GM19193 (cell line): Measurements from ENCODE around the gene EPOP.

Experiments
- POLR2A ChIP-seq: IDR thresholded peaks from 4 replicates; pipeline ENCODE4 v1.6.1; 2011; ENCODE audit not compliant: insufficient read depth, insufficient read length; ENCODE audit errors: extremely low read depth

EPOP gene

GRCh38 chr17:38669520-38669919 is 5.2 kb downstream of the EPOP start:
- TF ChIP-seq POLR2A = no peak

- no peak for TF ChIP-seq POLR2A
Measured at GRCh38 chr17:38667787-38668122, 7.0 kb downstream of the EPOP start.

- TF ChIP-seq POLR2A = no peak
Measured at GRCh38 chr17:38667099-38667786, 7.5 kb downstream of the EPOP start.

- no peak for TF ChIP-seq POLR2A
Measured at GRCh38 chr17:38663964-38664644, 10.7 kb downstream of the EPOP start.

GRCh38 chr17:38663125-38663751 is 11.5 kb downstream of the EPOP start:
- TF ChIP-seq POLR2A = no peak

- no peak for TF ChIP-seq POLR2A
Measured at GRCh38 chr17:38660097-38661025, 14.4 kb downstream of the EPOP start.

GRCh38 chr17:38659415-38659814 is 15.3 kb downstream of the EPOP start:
- TF ChIP-seq POLR2A = no peak

- TF ChIP-seq POLR2A = no peak
Measured at GRCh38 chr17:38658741-38659345, 15.9 kb downstream of the EPOP start.

GRCh38 chr17:38657824-38658740 is 16.7 kb downstream of the EPOP start:
- TF ChIP-seq POLR2A = no peak

GRCh38 chr17:38656959-38657823 is 17.6 kb downstream of the EPOP start:
- TF ChIP-seq POLR2A = no peak

- no peak for TF ChIP-seq POLR2A
Measured at GRCh38 chr17:38654411-38655398, 20.1 kb downstream of the EPOP start.

GRCh38 chr17:38653679-38654078 is 21.1 kb downstream of the EPOP start:
- TF ChIP-seq POLR2A = no peak

GRCh38 chr17:38653230-38653629 is 21.5 kb downstream of the EPOP start:
- TF ChIP-seq POLR2A = no peak
